Retinal pigment epithelial cell (primary cell): ENCODE results near the gene NKX1-1.
"Not testable (repeated sequence)": the region's sequence is repeated elsewhere in the genome, so short reads cannot be mapped to it uniquely, and the experiment has no call there.

Source experiments
- DNase-seq: peaks from one replicate; pipeline ENCODE4 v3.0.0-alpha.2; 2010; ENCODE audit warnings: low read depth
- H3K4me3 ChIP-seq: 2 replicates; pipeline ENCODE4 v1.5.1; 2011; ENCODE audit warnings: mild to moderate bottlenecking, low read length, control low read depth, moderate library complexity
- CTCF ChIP-seq: conservative IDR thresholded peaks from 2 replicates; pipeline ENCODE4 v1.5.1; 2011; ENCODE audit warnings: low read depth, low read length, control low read depth, inconsistent platforms

The NKX1-1 gene

GRCh38 chr4:1449475-1449832 lies 43.2 kb upstream of the NKX1-1 start:
- H3K4me3 ChIP-seq, result no peak overlapping the region
- no peak for TF ChIP-seq CTCF
- no peak for DNase-seq

- no peak for DNase-seq
- H3K4me3 ChIP-seq, result no peak overlapping the region
- TF ChIP-seq CTCF, result no peak
Measured at GRCh38 chr4:1448589-1449420, 42.6 kb upstream of the NKX1-1 start.

- TF ChIP-seq CTCF, result no peak
Measured at GRCh38 chr4:1447676-1448588, 41.7 kb upstream of the NKX1-1 start.

GRCh38 chr4:1446502-1447386 lies 40.5 kb upstream of the NKX1-1 start:
- TF ChIP-seq CTCF, result no peak
- DNase-seq, result no peak
- H3K4me3 ChIP-seq, result no peak overlapping the region

More at GRCh38 chr4:1447676-1448588, 41.7 kb upstream of the NKX1-1 start:
- DNase-seq, result no peak
- no peak overlapping the region for H3K4me3 ChIP-seq

- no peak for DNase-seq
- H3K4me3 ChIP-seq, result no peak overlapping the region
- no peak for TF ChIP-seq CTCF
Measured at GRCh38 chr4:1445716-1446445, 39.6 kb upstream of the NKX1-1 start.

GRCh38 chr4:1443688-1444172 lies 37.5 kb upstream of the NKX1-1 start:
- not testable (repeated sequence) for H3K4me3 ChIP-seq, DNase-seq
